Measurements from ENCODE around the gene P2RY2. TPM values are rescaled to one million over a fixed set of nuclear protein-coding genes. Genes with fewer than 3 reads are reported as not detected.
A peak's percentile ranks its signal among the peaks of the same experiment; 100 is the strongest.

The P2RY2 gene
- total RNA-seq, 1 donor from 2014 or later: 0.42 TPM

GRCh38 chr11:73241300-73241699 lies 23.2 kb downstream of the P2RY2 start:
- CTCF ChIA-PET: interaction anchor here (1.7 to 7.2 kb wide), 2 partner anchors 56 to 410 kb away, joined by 11 to 87 read pairs; no protein-coding TSS in a partner anchor
- intact Hi-C loops (cut with micrococcal nuclease): loop anchor here (5.0 kb wide), 1 partner anchor 519 kb away; no protein-coding TSS in a partner anchor
- Mint-ChIP-seq H3K27me3 (peaks cover 5% of the 10 kb centered on the region), H3K4me1 (peaks cover 4% of the 10 kb centered on the region), H3K27ac (no peak overlapping the region), H3K4me3 (no peak overlapping the region), H3K9me3 (no peaks in the 10 kb centered on the region), H3K36me3 (ENCODE audit: low read depth) (no peaks in the 10 kb centered on the region)
- no peak for TF ChIP-seq CTCF (IDR thresholded peaks at IDR 0.05)
- no peak for DNase-seq
- no peak for ATAC-seq (ENCODE audit: low read depth)
- POLR2A ChIA-PET: no interaction called here

- no peaks in the 10 kb centered on the region for H3K36me3 Mint-ChIP-seq (ENCODE audit: low read depth)
- H3K27me3 Mint-ChIP-seq: peaks cover 5% of the 10 kb centered on the region
- peak; percentile 47 for TF ChIP-seq CTCF (IDR thresholded peaks at IDR 0.05)
- H3K27ac Mint-ChIP-seq: no peak overlapping the region
- peak; percentile 65 for DNase-seq
- ChIA-PET CTCF (interaction anchor here (0.6 to 7.2 kb wide), 11 partner anchors 16 to 771 kb away, joined by 3 to 87 read pairs (median 5); no protein-coding TSS in a partner anchor), POLR2A (interaction anchor here (0.5 to 1.2 kb wide), 3 partner anchors 53 to 477 kb away, joined by 3 to 5 read pairs (median 4); no protein-coding TSS in a partner anchor)
- intact Hi-C loops (cut with micrococcal nuclease): loop anchor here (1.0 to 5.0 kb wide), 7 partner anchors 47 to 558 kb away; no protein-coding TSS in a partner anchor
- no peak overlapping the region for H3K4me3 Mint-ChIP-seq
- H3K4me1 Mint-ChIP-seq: peaks cover 4% of the 10 kb centered on the region
- ATAC-seq (ENCODE audit: low read depth): peak; percentile 95
- H3K9me3 Mint-ChIP-seq: no peaks in the 10 kb centered on the region
These were observed 24.4 kb downstream of the P2RY2 start for GRCh38 chr11:73242251-73243092.

- no peak overlapping the region for H3K27ac Mint-ChIP-seq
- H3K27me3 Mint-ChIP-seq: no peaks in the 10 kb centered on the region
- ATAC-seq (ENCODE audit: low read depth): no peak
- H3K9me3 Mint-ChIP-seq: no peaks in the 10 kb centered on the region
- no peak overlapping the region for H3K4me3 Mint-ChIP-seq
- intact Hi-C loops (cut with micrococcal nuclease): loop anchor here (2.0 to 5.0 kb wide), 2 partner anchors 318 to 521 kb away; no protein-coding TSS in a partner anchor
- H3K36me3 Mint-ChIP-seq (ENCODE audit: low read depth): no peaks in the 10 kb centered on the region
- peaks cover 4% of the 10 kb centered on the region for H3K4me1 Mint-ChIP-seq
- POLR2A ChIA-PET: interaction anchor here (0.5 to 1.2 kb wide), 4 partner anchors 12 to 478 kb away, joined by 3 to 5 read pairs (median 4); no protein-coding TSS in a partner anchor
- DNase-seq: no peak
- CTCF ChIA-PET: interaction anchor here (0.6 to 7.2 kb wide), 12 partner anchors 9 to 772 kb away, joined by 3 to 87 read pairs (median 4); no protein-coding TSS in a partner anchor
- no peak for TF ChIP-seq CTCF (IDR thresholded peaks at IDR 0.05)
These were observed 25.0 kb downstream of the P2RY2 start for GRCh38 chr11:73243093-73243485.

GRCh38 chr11:73244589-73245240 lies 26.6 kb downstream of the P2RY2 start:
- intact Hi-C loops (cut with micrococcal nuclease): loop anchor here (5.0 kb wide), 1 partner anchor 522 kb away; no protein-coding TSS in a partner anchor
- peaks cover 6% of the 10 kb centered on the region for H3K4me1 Mint-ChIP-seq
- ChIA-PET POLR2A (no interaction called here), CTCF (interaction anchor here (0.8 to 7.2 kb wide), 4 partner anchors 50 to 66 kb away, joined by 3 to 87 read pairs (median 9); no protein-coding TSS in a partner anchor)
- H3K9me3 Mint-ChIP-seq: no peaks in the 10 kb centered on the region
- TF ChIP-seq CTCF (IDR thresholded peaks at IDR 0.05): no peak
- ATAC-seq (ENCODE audit: low read depth) (no peak), DNase-seq (no peak)
- no peaks in the 10 kb centered on the region for H3K27me3 Mint-ChIP-seq
- no peak overlapping the region for H3K4me3 Mint-ChIP-seq
- H3K27ac Mint-ChIP-seq: no peak overlapping the region
- no peaks in the 10 kb centered on the region for H3K36me3 Mint-ChIP-seq (ENCODE audit: low read depth)

All from activated B cell treated with CpG ODN at 0.5 μM for 24 hours (primary cell).